ENCODE measurements around the gene KRT74.

- no peak for TF ChIP-seq CTCF (IDR thresholded peaks at IDR 0.05)
- no peak for TF ChIP-seq POLR2A (IDR thresholded peaks at IDR 0.05)
Measured at GRCh38 chr12:52552681-52553195, 20.9 kb downstream of the KRT74 start, which contains the start of gene KRT71.
